AG04450 (cell line): ENCODE data around the gene ANKS1B. TPM values are rescaled to one million over a fixed set of nuclear protein-coding genes. Genes with fewer than 3 reads are reported as not detected.

Experiments
- CTCF ChIA-PET: fragments of 300-600, 350-600 bp; formaldehyde crosslinking; extraction: SDS; loops from one replicate; lab custom pipeline; 2022; ENCODE audit warnings: antibody characterized with exemption, inconsistent platforms; lab: Charles Lee
- POLR2A ChIA-PET: fragments of 350-600 bp; formaldehyde crosslinking; extraction: SDS; loops from one replicate; lab custom pipeline; 2021; ENCODE audit warnings: antibody characterized with exemption, inconsistent platforms; lab: Yijun Ruan, JAX
- DNase-seq: peaks from one replicate; pipeline ENCODE4 v3.0.0-alpha.2; 2011; ENCODE audit warnings: low read depth, low spot score
- H3K27ac ChIP-seq: one replicate; pipeline ENCODE4 v1.5.1; 2012; ENCODE audit warnings: low read depth, low read length, control low read depth
- H3K27me3 ChIP-seq: one replicate; pipeline ENCODE4 v1.6.0; 2012; ENCODE audit warnings: low read length; ENCODE audit not compliant: control insufficient read depth, insufficient read depth
- H3K4me3 ChIP-seq: 2 replicates; pipeline ENCODE4 v1.5.1; 2011; ENCODE audit warnings: mild to moderate bottlenecking, low read depth, low read length, control low read depth
- H3K9me3 ChIP-seq: 2 replicates; pipeline ENCODE4 v1.5.1; 2012; ENCODE audit warnings: low read length; ENCODE audit not compliant: control insufficient read depth, insufficient read depth
- CTCF ChIP-seq: IDR thresholded peaks from 2 replicates; pipeline ENCODE4 v1.5.1; 2011; ENCODE audit warnings: low read depth, low read length, control low read depth, inconsistent platforms
- polyA plus RNA-seq: library from polyadenylated mRNA; depleted of rRNA; stranded (reverse); fragments of >200 nt; gene quantifications from 2 replicates; pipeline ENCODE4 v1.2.3, GENCODE V29; 2011

The ANKS1B gene
- polyA plus RNA-seq, 1 experiment, result 0.22 TPM

GRCh38 chr12:99505805-99506204 is 478.9 kb downstream of the ANKS1B start:
- no peak for TF ChIP-seq CTCF
- H3K27ac ChIP-seq, result no peak overlapping the region
- no peak for DNase-seq
- no peaks in the 10 kb centered on the region for H3K27me3 ChIP-seq
- no peak overlapping the region for H3K4me3 ChIP-seq
- H3K9me3 ChIP-seq, result no peaks in the 10 kb centered on the region
- POLR2A ChIA-PET, result no interaction called here
- CTCF ChIA-PET, result no interaction called here

- ChIA-PET CTCF (no interaction called here), POLR2A (no interaction called here)
- no peaks in the 10 kb centered on the region for H3K9me3 ChIP-seq
- TF ChIP-seq CTCF, result no peak
- peak; percentile 34 for DNase-seq
- H3K27me3 ChIP-seq, result no peaks in the 10 kb centered on the region
- no peak overlapping the region for H3K27ac ChIP-seq
- H3K4me3 ChIP-seq, result no peak overlapping the region
Measured at GRCh38 chr12:99498756-99499155, 486.0 kb downstream of the ANKS1B start.

- DNase-seq, result no peak
- CTCF ChIA-PET, result no interaction called here
- TF ChIP-seq CTCF, result no peak
- POLR2A ChIA-PET, result no interaction called here
- Histone ChIP-seq H3K4me3 (no peak overlapping the region), H3K27me3 (no peaks in the 10 kb centered on the region), H3K27ac (no peak overlapping the region), H3K9me3 (no peaks in the 10 kb centered on the region)
Measured at GRCh38 chr12:99495799-99496198, 488.9 kb downstream of the ANKS1B start.

GRCh38 chr12:99493197-99493596 is 491.5 kb downstream of the ANKS1B start:
- ChIA-PET POLR2A (no interaction called here), CTCF (no interaction called here)
- Histone ChIP-seq H3K9me3 (no peaks in the 10 kb centered on the region), H3K27me3 (no peaks in the 10 kb centered on the region), H3K27ac (no peak overlapping the region), H3K4me3 (no peak overlapping the region)
- no peak for TF ChIP-seq CTCF
- DNase-seq, result no peak

GRCh38 chr12:99486277-99486676 is 498.5 kb downstream of the ANKS1B start:
- H3K4me3 ChIP-seq, result no peak overlapping the region
- no peak for DNase-seq
- CTCF ChIA-PET, result no interaction called here
- POLR2A ChIA-PET, result no interaction called here
- TF ChIP-seq CTCF, result no peak
- no peaks in the 10 kb centered on the region for H3K9me3 ChIP-seq
- no peaks in the 10 kb centered on the region for H3K27me3 ChIP-seq
- no peak overlapping the region for H3K27ac ChIP-seq
